Thoracic aorta (tissue), 2 donors: ENCODE data around the gene TBL1XR1. TPM values are rescaled to one million over a fixed set of nuclear protein-coding genes. Genes with fewer than 3 reads are reported as not detected.

Experiments
- ATAC-seq: fragments of 150-250 bp; one replicate; pipeline ENCODE4 v1.8.0; 2017; ENCODE audit warnings: low read depth; ENCODE audit not compliant: insufficient number of reproducible peaks, low FRiP score
- DNase-seq: peaks from one replicate; pipeline ENCODE4 v3.0.0-alpha.2; 2020; ENCODE audit warnings: low spot score
- H3K27ac ChIP-seq, 2 donors: fragments of 200-600 bp; sonication (generic); 1 replicate in 1 of 2; 2 replicates in 1 of 2; pipeline ENCODE4 v1.5.1; 2016; ENCODE audit warnings: mild to moderate bottlenecking in 2 of 2, moderate library complexity in 2 of 2
- H3K27me3 ChIP-seq: fragments of 200-600 bp; sonication (generic); replicated peaks from 2 replicates; pipeline ENCODE4 v1.6.0; 2016; ENCODE audit warnings: mild to moderate bottlenecking; ENCODE audit not compliant: insufficient read depth
- H3K36me3 ChIP-seq: fragments of 200-600 bp; sonication (generic); one replicate; pipeline ENCODE4 v1.5.1; 2016
- H3K4me1 ChIP-seq, 2 donors: fragments of 200-600 bp; sonication (generic); 1 replicate in 1 of 2; 2 replicates in 1 of 2; pipeline versions ENCODE4 v1.5.1 to v1.6.0; 2016; ENCODE audit warnings: low read depth in 2 of 2, mild to moderate bottlenecking in 1 of 2; ENCODE audit not compliant: control insufficient read depth in 1 of 2
- H3K4me3 ChIP-seq: fragments of 200-600 bp; sonication (generic); 2 replicates; pipeline ENCODE4 v1.5.1; 2016; ENCODE audit warnings: mild to moderate bottlenecking
- H3K9me3 ChIP-seq: fragments of 200-600 bp; sonication (generic); 2 replicates; pipeline ENCODE4 v1.5.1; 2016
- total RNA-seq, 2 donors: library from RNA; depleted of rRNA; stranded (reverse); fragments of >200 nt; gene quantifications; one replicate each; pipeline versions ENCODE4 v1.1.0 to v1.2.3, GENCODE V29; 2016
- TF ChIP-seq, protein P1 (sequence below): fragments of 200-600 bp; sonication (generic); IDR thresholded peaks from one replicate; pipeline ENCODE4 v1.5.1; 2019; ENCODE audit warnings: antibody characterized with exemption

The TBL1XR1 gene
- total RNA-seq, 2 donors from 2014 or later, result 67.0 to 109 TPM

DNA sequence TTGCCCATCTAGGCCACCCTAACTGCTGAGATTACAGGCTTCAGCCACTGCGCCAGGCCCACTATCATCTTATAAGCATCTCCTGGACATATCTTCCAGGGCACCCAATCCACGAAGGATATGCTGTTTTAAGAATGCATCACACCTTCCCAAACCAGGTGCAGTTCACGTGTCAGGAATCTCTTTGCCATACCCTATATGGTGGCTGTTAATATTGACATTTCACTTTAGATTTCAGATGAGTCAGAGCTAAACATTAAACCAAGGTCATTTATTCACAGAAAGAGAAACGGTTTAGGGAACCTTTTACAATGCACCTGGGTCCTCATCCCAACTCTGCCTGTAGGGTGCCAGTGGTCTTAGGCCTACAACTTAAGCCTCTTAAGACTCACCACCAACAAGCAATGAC is 85.7 kb downstream of the TBL1XR1 start:
- Histone ChIP-seq H3K27me3 (no peaks in the 10 kb centered on the region), H3K36me3 (no peaks in the 10 kb centered on the region), H3K4me3 (no peak overlapping the region), H3K9me3 (no peaks in the 10 kb centered on the region), H3K27ac (no peak overlapping the region), H3K4me1 (peaks cover 43 to 78% of the 10 kb centered on the region in 2 donors)
- no peak for DNase-seq
- ATAC-seq, result no peak
- TF ChIP-seq, protein P1, sequence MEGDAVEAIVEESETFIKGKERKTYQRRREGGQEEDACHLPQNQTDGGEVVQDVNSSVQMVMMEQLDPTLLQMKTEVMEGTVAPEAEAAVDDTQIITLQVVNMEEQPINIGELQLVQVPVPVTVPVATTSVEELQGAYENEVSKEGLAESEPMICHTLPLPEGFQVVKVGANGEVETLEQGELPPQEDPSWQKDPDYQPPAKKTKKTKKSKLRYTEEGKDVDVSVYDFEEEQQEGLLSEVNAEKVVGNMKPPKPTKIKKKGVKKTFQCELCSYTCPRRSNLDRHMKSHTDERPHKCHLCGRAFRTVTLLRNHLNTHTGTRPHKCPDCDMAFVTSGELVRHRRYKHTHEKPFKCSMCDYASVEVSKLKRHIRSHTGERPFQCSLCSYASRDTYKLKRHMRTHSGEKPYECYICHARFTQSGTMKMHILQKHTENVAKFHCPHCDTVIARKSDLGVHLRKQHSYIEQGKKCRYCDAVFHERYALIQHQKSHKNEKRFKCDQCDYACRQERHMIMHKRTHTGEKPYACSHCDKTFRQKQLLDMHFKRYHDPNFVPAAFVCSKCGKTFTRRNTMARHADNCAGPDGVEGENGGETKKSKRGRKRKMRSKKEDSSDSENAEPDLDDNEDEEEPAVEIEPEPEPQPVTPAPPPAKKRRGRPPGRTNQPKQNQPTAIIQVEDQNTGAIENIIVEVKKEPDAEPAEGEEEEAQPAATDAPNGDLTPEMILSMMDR, result no peak

DNA sequence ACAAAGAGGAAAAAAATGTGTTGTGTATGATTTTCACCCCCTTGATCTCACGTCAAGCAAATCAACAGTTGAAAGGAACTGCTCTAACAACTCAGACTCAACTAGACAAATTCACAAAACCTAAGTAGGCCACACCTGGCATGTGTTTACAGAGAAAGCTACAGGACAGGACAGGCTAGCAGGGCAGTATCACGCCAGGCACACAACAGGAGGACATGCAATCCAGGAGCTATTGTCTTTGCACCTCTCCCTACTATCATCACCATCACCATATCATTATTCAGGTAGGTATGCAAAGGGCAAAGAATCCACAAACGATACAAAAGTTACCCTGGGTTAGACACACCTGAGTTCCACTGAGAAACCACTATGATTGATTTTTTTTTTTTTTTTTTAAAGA is 86.4 kb downstream of the TBL1XR1 start:
- ATAC-seq, result no peak

DNA sequence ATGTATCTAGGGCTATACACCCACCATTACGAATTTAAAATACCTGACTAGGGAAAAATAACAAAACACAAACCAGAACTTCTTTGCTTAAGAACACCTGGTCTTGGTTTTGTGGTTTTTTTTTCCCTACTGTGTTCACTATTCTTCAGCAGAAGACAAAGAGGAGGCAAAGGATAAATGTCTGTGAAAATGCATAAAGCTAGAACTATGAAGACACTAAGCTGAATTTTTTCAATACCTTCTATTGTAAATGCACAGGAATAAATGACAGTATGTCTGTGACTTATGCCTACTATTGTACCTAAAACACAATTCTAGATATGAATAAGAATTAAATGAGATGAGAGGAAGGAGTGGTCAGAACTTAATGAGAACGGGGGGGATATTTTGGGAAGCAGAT is 86.9 kb downstream of the TBL1XR1 start:
- no peak for DNase-seq
- Histone ChIP-seq H3K36me3 (no peaks in the 10 kb centered on the region), H3K4me3 (no peak overlapping the region), H3K27ac (no peak overlapping the region), H3K9me3 (no peaks in the 10 kb centered on the region), H3K4me1 (peaks cover 46 to 70% of the 10 kb centered on the region in 2 donors), H3K27me3 (no peaks in the 10 kb centered on the region)
- ATAC-seq, result no peak
- TF ChIP-seq, protein P1, result no peak

More for the DNA sequence above, 86.4 kb downstream of the TBL1XR1 start:
- Histone ChIP-seq H3K27me3 (no peaks in the 10 kb centered on the region), H3K36me3 (no peaks in the 10 kb centered on the region), H3K27ac (no peak overlapping the region), H3K4me3 (no peak overlapping the region), H3K9me3 (no peaks in the 10 kb centered on the region), H3K4me1 (peaks cover 44 to 72% of the 10 kb centered on the region in 2 donors)
- DNase-seq, result no peak
- TF ChIP-seq, protein P1, result no peak

DNA sequence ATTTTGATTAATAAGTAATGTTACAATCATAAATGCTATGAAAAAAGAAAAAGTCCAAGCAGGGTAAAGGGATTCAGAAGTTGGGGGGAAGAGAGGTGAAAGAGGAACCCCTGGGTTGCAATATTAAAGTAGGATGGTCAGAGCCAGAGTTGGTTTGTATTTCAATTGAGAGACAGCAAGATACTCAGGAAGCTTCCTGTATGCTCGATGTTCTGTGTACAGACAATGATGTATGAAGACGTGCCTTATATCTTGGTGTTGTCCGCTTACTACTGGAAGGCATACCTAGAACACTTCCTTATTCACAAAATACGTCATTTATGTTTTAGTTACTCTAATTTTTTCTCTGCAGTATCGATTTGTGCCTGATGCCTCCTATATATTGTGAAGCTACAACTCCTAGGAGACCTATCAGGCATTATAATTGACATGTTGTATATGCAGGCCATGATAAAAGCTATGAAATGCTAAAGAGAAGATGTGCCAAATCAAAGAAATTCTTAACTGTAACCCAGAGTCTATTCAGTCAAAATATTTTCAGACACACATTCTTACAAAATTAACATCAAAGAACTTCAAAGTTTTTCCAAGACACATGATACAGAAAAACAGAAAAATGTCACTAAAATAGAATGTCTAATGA is 87.5 kb downstream of the TBL1XR1 start:
- TF ChIP-seq, protein P1, result no peak
- Histone ChIP-seq H3K27ac (no peak overlapping the region), H3K4me1 (peaks cover 50 to 70% of the 10 kb centered on the region in 2 donors), H3K27me3 (no peaks in the 10 kb centered on the region), H3K4me3 (no peak overlapping the region), H3K9me3 (no peaks in the 10 kb centered on the region), H3K36me3 (no peaks in the 10 kb centered on the region)
- DNase-seq, result no peak
- ATAC-seq, result no peak

DNA sequence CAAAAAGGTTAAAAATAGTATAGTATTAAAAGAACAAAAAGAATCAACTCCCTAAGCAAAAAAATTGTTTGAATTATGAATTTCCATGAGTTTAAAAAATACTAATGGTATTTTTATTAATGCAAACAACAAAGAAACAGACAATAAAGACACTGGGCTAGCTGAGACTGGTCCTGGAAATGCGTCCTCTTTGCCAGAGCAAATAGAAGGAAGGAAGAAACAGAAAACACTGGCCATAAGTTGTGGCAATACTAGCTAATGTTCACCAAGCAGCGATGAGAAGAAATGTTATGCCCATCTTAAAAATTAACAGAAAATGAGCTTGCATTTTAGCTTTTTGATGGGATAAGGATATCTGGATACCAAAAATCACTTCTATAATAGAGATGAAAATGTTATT is 88.6 kb downstream of the TBL1XR1 start:
- Histone ChIP-seq H3K4me1 (peaks cover 50 to 81% of the 10 kb centered on the region in 2 donors), H3K4me3 (no peak overlapping the region), H3K27ac (no peak overlapping the region), H3K36me3 (no peaks in the 10 kb centered on the region), H3K9me3 (no peaks in the 10 kb centered on the region), H3K27me3 (no peaks in the 10 kb centered on the region)
- TF ChIP-seq, protein P1, result no peak
- no peak for DNase-seq
- no peak for ATAC-seq
